HG03571 (cell line): ENCODE measurements around the gene TBCB.
"Not testable (repeated sequence)": the region's sequence is repeated elsewhere in the genome, so short reads cannot be mapped to it uniquely, and the experiment has no call there.

Experiments
- ATAC-seq: cut with Tn5 transposase; IDR thresholded peaks from one replicate; pipeline ENCODE4 v1.9.1; 2021; ENCODE audit not compliant: unreplicated experiment

TBCB gene

GRCh38 chr19:36169084-36169760 is 54.0 kb downstream of the TBCB start:
- ATAC-seq: no peak

GRCh38 chr19:36172852-36173251 is 57.6 kb downstream of the TBCB start:
- ATAC-seq: no peak

DNA sequence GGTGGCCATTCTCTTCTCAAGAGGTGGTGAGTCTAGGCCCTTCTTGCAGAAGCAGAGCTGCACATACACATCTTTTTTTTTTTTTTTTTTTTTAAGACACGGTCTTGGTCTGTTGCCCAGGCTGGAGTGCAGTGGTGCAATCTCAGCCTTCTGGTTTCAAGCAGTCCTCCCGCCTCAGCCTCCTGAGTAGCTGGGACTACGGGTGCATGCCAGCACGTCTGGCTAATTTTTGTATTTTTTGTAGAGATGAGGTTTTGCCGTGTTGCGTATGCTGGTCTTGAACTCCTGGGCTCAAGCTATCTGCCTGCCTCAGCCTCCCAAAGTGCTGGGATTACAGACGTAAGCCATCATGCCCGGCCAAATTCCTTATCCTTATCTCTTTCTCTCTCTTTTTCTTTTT is 58.6 kb downstream of the TBCB start:
- ATAC-seq: not testable (repeated sequence)
